Left forelimb (tissue), 1 donor: ENCODE data around the gene ENPP1.

Source experiments
- DNase-seq: peaks from one replicate; pipeline ENCODE4 v3.0.0-alpha.2; 2018; ENCODE audit warnings: low spot score

The ENPP1 gene

DNA sequence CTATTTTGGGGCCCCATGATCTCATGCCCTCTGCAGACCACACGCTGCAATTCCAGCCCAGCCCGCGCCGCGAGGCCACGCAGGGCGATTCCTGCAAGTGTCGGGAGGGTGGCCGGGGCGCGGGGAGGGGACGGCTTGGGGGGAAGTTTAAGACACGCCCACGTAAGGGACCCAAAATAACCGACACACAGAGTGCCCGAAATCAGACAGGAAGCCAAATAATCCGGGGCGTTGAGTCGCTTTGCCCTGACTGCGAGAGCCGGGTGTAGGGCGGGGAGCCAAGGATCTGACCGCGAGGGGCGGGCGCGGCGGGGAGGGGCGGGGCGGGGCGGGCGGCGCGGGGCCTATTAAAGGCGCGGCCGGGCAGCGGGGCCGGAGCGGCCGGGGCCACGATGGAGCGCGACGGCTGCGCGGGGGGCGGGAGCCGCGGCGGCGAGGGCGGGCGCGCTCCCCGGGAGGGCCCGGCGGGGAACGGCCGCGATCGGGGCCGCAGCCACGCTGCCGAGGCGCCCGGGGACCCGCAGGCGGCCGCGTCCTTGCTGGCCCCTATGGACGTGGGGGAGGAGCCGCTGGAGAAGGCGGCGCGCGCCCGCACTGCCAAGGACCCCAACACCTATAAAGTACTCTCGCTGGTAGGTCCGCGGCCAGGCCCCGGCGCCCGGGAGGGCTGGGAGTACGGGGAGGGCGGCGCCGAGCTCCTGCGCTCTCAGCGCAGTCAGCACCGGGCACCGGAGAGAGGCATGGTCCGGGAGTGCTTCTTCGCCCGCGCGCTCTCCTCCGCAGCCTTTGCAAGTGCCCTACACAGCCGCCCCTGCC is at the start of gene ENPP1:
Gene ENPP1 (plus strand): TSS at position 377 of the 816 bp plus-strand sequence. CDS start 16 bp downstream, at position 393.
- peak; percentile 84 for DNase-seq

GRCh38 chr6:131758920-131759319 is 48.9 kb upstream of the ENPP1 start:
- DNase-seq = no peak

GRCh38 chr6:131761060-131761761 is 46.6 kb upstream of the ENPP1 start:
- DNase-seq = no peak

GRCh38 chr6:131761762-131762067 is 46.1 kb upstream of the ENPP1 start:
- no peak for DNase-seq

DNA sequence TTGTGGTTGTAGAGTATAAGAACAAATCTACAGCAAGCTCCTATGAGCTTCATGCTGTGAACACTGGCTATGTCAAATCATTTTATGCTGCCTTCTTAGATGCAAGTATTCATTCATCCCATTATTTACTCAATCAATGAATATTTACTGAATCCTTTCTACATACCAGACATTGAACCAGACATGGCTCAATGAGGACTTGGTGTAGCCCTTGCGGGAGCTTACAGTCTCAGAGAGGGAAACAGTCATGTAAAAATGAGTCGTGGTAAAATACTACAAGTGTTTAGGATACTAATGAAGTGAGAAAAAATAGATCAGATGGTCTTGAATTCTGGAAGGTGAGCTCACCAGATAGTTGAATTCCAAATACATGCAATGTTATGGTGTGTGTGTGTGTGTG is 44.8 kb upstream of the ENPP1 start:
- DNase-seq = no peak

DNA sequence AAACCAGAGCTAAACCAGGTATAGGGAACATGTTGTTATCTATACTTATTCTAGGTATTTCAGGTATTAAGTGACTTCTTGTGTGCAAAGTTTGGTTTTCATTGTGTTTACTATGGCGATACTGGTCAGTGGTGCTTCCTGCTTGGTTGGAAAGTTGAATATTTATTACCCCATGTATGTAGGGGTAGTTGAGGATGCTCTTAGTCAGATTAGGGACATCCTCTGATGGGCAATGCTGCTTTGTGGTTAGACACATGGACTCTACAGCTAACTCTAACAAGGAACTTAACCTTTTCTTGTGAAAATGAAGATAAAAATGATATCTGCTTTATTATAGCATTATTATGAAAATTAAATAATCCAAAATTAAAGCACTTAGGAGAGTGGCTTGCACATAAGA is 44.1 kb upstream of the ENPP1 start:
- no peak for DNase-seq

GRCh38 chr6:131764350-131764749 is 43.5 kb upstream of the ENPP1 start:
- no peak for DNase-seq

DNA sequence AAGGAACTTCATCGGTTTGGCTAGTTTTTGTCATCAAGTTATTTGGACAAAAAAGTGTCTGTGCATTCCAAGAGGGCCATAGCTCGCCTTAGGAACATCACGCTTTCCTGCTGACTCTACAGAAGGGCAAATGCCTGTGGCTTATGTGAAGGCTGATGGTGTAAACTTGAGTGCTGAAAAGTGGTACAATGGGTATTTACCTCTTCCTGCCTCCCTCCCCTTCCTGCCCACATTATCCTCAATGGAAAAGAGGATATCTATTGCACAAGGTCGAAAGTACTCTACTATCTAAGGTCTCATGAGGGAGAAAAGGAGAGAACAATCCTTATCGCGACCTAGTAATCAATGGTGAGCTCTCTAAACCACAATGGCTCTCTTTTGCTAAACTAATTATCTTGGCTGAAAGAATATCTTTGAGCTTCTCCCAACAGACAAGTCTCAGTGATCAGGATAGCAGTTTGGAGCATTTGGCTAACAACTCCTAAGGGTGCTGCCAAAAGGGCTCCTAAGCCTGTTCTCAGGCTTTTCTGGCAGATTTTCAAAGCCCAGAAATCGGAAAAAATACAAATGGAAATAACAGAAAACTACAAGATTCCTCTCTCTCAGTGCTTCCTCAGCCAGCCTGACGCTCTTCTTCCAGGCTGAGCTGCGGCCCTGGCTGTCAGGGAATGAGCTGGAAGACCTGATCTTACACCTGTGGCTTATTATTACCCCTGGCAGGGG is 42.6 kb upstream of the ENPP1 start:
- no peak for DNase-seq

GRCh38 chr6:131765804-131766135 is 42.0 kb upstream of the ENPP1 start:
- DNase-seq = peak; percentile 70

- no peak for DNase-seq
Observed at GRCh38 chr6:131766631-131767030, 41.2 kb upstream of the ENPP1 start.

DNA sequence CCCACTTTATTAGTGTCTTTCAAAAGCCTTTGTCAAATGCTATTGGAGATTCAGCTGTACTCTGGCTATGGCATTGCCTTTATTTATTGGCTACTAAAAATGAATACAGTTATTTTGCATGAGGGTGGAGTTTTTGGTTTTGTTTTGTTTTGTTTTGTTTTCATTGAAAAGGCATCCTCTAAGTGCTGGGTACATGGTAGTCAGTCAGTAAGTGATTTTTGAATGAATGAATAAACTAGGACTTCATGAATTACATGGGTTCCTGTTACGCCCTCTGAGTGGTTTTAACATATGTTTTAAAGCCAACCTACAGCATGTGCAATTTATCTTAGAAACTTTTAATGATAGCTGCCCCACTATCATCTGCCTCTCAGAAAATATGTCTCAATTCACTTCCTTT is 38.9 kb upstream of the ENPP1 start:
- DNase-seq = no peak

- no peak for DNase-seq
Observed at GRCh38 chr6:131769385-131770141, 38.3 kb upstream of the ENPP1 start.

- no peak for DNase-seq
Observed at GRCh38 chr6:131770776-131771175, 37.0 kb upstream of the ENPP1 start.

- DNase-seq = no peak
Observed at GRCh38 chr6:131773284-131773950, 34.4 kb upstream of the ENPP1 start.

- no peak for DNase-seq
Observed at GRCh38 chr6:131775886-131776285, 31.9 kb upstream of the ENPP1 start.

- DNase-seq = no peak
Observed at GRCh38 chr6:131776985-131777384, 30.8 kb upstream of the ENPP1 start.

GRCh38 chr6:131778169-131778568 is 29.7 kb upstream of the ENPP1 start:
- DNase-seq = no peak

DNA sequence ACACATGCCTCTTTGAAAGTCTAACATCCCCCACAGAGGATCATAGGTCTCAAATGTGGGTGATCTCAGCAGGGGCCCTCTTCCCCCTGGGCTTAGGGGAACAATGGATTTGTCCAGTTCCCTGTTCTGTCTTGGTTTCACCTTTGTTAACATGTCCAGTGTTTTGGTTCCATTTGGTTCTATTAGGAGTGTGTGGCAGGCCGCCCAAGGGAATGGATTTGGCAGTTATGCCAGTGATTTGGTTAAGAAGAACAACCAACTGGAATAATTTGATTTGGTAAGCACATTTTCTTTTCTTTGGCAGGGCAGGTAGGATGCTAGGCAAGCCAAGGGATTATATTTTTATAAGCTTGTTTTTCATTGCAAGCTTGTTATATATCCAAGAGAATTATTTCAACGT is 28.5 kb upstream of the ENPP1 start:
- DNase-seq = no peak

- DNase-seq = no peak
Observed at GRCh38 chr6:131780600-131780999, 27.2 kb upstream of the ENPP1 start.

DNA sequence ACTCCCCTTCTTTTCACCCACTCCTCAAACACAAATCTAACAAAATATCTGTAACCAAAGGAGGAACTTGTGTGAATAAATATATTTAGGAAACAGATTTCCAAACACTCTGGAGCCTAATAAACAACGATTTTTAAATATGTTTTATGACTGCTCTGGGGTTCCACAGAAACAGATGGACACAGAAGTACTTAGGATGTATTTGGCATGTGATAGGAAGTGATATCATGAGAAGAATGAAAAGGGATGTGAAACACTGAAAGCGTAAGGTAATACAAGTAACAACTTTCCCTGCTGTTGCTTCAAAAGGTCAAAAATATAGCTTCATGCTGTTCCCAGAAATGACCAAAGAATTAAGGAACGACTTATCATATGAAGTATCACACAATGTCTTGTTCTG is 26.1 kb upstream of the ENPP1 start:
- DNase-seq = no peak

- DNase-seq = no peak
Observed at GRCh38 chr6:131782764-131783163, 25.1 kb upstream of the ENPP1 start.

GRCh38 chr6:131784561-131784960 is 23.3 kb upstream of the ENPP1 start:
- DNase-seq = no peak
